GM23248 (cell line): ENCODE results near the gene CDH10.

Source experiments
- EZH2 ChIP-seq: fragments of 200-600 bp; sonication (generic); IDR thresholded peaks from 2 replicates; pipeline ENCODE4 v1.6.1; 2018; ENCODE audit warnings: antibody characterized with exemption, mild to moderate bottlenecking; ENCODE audit not compliant: insufficient read depth, poor library complexity, severe bottlenecking
- EZH2phosphoT487 ChIP-seq: fragments of 200-600 bp; sonication (generic); IDR thresholded peaks from 2 replicates; pipeline ENCODE4 v1.6.1; 2018; ENCODE audit warnings: antibody characterized with exemption, moderate library complexity, mild to moderate bottlenecking, low read depth; ENCODE audit not compliant: insufficient read depth

GRCh38 chr5:24643880-24644279 lies 898 bp downstream of the CDH10 start:
- no peak for TF ChIP-seq EZH2
- no peak for TF ChIP-seq EZH2phosphoT487
